ENCODE data around the gene SORCS1.

The SORCS1 gene

GRCh38 chr10:106593876-106594275, 570.6 kb downstream of the SORCS1 start:
- no peak for DNase-seq (ENCODE audit: low read depth)

DNA sequence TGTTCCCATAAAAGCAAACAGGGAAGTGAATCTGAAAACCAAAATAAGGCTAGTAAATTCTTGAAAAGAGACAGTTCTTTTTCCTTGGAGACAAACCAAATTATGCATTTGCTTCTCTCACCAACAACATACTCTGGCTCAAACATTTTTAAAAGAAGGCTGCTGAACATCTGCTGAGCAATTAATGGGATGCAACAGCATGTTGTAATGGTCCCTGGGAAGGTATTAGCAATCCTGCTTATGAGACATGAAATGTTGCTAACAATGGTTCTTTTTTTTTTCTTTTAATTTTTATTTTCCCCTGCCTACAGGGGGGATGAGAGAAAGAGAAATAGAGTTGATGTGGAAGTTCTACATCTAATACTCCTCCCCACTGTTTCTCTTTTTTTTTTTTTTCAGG, 572.1 kb downstream of the SORCS1 start:
- DNase-seq (ENCODE audit: low read depth), result no peak

DNA sequence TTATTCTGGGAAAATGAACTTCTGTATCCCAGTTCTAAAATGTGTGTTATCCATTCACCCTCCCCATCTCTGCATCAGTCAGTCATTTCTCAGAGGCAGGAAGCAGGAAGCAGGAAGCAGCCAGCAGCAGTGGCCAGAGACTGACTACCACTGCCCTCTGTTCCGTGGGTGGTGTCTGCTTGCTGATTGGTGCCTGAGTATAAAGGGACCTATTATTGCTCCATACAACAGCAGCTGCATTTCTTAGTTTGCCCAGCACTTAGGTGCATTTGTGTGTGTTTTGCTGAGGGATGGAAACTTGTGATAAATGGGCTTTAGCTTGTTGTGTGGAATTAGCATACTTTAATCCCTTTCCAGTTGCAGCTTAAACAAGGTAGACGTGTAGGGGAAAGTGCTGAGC, 582.2 kb downstream of the SORCS1 start:
- DNase-seq (ENCODE audit: low read depth), result no peak

DNA sequence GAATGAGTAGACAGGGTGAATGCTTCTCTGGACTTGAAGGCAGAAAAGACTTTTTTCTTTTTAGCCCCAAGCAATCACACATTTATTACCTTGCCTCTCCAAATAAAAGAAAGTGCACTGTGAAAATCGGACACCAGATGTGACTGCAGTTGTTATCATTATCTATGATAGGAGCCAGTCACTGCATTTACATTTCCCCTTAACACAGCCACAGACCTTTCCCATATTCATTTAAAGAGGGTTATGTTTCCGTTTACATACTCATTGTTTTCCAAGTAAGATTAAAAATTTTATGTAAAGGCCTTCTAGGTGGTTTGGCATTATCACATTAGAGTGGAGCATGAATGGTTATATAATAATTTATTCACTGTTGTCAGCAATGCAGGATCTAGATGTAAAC, 586.8 kb downstream of the SORCS1 start:
- DNase-seq (ENCODE audit: low read depth), result no peak

DNA sequence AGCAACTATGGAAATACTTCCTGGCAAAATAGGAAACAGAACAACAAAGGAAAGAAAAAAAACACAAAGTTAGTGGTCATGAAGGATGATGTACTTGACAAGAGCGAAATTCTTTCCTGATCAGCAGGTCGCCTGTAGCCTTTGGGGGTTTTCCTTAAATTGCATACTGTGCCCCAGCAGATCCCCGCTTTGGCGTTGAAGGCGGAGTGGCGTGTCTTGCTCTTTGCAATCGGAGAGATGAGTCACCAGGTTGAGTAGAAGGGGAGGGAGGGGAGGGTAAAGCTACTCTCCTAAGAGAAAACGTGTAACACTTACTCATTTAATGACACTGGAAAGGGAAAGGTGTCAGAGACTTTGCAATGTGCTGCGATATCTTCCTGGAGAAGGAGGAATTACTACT, 587.2 kb downstream of the SORCS1 start:
- DNase-seq (ENCODE audit: low read depth), result no peak

- no peak for DNase-seq (ENCODE audit: low read depth)
These were observed 588.0 kb downstream of the SORCS1 start for GRCh38 chr10:106576534-106576933.

DNA sequence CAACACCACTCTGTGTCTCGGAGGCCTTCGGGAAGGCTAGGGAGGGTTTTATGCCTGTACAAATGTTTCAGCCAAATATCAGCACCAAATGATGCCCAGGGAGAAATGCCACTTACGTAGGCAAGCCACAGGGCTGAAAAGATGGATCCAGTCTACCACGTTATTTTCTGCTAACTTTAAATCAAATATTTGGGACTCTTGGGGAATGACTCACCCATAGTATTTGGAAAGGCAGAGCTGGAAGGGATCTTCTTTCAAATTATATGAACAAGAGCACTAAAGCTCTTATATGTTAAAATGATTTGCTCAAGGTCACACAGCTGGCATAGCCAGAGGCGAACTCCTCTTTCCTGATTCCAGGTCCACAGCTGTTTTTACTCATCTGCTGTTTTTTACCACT, 591.4 kb downstream of the SORCS1 start:
- DNase-seq (ENCODE audit: low read depth), result no peak

DNA sequence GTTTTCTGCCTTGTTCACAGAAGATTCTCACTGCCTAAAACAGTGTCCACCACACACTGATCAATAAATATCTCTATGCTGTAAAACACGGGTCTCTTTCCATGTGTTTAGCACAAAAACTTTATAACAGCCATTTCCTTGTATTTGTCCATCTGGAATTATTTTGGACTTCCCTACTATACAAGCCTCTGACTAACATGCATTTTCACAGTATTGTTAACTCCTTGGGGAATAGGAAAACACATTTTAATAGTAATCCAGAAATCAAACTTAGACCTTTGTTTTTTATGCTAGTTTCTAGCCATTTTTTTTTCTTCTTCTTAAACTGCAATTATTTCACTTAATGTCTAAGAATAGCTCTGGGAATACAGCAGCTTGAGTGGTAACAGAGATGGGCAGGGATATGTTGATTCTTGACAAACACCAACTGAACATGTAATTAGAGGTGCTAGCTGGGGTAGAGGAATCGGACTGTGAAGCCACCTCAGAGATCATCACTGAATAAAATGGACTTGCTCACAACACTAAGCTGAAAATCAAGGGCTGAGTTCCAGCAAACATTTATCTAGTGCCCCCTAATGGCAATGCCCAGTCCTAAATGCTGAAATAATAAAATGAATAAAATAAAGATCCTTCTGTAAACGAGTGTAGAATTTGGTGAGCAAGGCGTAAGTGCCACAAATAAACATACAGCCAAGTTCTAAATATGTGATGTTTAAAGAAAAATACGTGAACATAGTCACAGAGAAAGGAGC, 593.1 kb downstream of the SORCS1 start:
- no peak for DNase-seq (ENCODE audit: low read depth)

DNA sequence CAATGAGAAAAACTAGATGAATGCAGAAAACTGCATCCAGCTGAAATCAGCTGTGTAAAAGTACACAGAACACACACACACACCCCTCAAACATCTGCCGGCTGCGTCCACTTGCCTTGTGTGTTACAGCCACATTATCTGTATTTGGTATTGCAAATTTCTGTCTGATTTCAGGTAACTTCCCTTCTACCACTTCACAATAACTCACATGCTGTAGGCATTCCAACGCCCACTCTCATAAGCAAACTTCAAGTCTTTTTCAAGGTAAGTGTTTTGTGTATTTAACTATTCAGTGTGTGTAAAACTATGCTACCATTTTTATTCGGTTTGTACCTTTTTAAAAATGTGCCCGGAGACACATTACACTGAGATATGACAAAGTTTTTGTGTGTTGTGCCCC, 594.2 kb downstream of the SORCS1 start:
- DNase-seq (ENCODE audit: low read depth), result no peak

DNA sequence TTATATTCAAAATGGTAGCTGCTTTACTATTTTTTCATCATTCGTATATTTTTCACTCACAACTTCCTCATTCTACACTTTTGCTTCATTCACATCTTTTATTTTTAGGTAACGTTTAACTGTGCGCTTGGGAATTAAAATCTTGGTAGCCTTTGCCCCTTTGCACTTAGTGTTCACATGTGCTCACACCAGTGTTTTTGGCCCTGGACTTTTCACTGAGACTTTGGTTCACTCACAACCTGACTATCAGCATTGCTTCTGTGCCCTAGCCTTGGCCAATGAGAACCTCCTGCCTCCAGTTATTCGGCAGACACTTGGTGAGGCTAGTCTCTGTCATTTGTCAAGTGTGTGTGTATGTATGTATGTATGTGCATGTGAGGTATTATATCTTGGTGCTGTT, 596.9 kb downstream of the SORCS1 start:
- no peak for DNase-seq (ENCODE audit: low read depth)

GRCh38 chr10:106566873-106567272, 597.6 kb downstream of the SORCS1 start:
- no peak for DNase-seq (ENCODE audit: low read depth)

DNA sequence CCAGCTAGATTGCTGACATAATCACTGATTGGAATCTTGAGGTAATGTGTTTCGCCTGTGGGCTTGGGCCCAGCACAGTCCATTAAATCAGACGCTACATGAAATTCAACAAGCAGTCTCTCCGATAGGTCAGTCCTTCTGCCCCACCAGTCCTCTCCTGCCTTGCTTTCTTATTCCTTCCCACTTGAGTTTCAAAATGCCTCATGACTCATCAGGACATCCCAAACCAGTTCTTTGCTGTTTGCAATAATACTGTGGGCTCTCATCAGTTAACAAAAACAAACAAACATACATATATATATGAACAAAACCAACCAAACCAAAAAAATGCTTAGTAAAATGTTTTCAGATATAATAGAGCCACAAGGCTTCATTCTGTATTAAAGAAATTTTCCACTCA, 599.0 kb downstream of the SORCS1 start:
- no peak for DNase-seq (ENCODE audit: low read depth)

GRCh38 chr10:106563384-106563783, 601.1 kb downstream of the SORCS1 start:
- DNase-seq (ENCODE audit: low read depth), result no peak

- DNase-seq (ENCODE audit: low read depth), result no peak
These were observed 603.4 kb downstream of the SORCS1 start for GRCh38 chr10:106560925-106561640.

DNA sequence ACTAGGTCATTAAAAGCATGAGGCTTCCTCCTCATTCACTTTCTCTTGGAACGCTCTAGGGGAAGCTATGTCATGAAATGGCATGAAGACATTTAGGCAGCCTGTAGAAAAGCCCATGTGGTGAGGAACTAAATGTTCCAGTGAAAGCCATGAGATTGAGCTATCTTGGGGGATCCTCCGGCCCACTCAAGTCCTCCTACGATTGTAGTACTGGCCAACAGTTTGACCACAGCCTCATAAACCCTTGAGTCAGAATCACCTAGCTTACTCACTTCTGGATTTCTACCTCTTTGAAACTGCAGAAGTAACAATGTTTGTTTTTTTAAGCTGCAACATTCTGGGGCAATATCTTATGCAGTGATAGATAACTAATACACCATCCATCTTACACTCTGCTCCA, 605.1 kb downstream of the SORCS1 start:
- no peak for DNase-seq (ENCODE audit: low read depth)

GRCh38 chr10:106557951-106558733, 606.4 kb downstream of the SORCS1 start:
- no peak for DNase-seq (ENCODE audit: low read depth)

DNA sequence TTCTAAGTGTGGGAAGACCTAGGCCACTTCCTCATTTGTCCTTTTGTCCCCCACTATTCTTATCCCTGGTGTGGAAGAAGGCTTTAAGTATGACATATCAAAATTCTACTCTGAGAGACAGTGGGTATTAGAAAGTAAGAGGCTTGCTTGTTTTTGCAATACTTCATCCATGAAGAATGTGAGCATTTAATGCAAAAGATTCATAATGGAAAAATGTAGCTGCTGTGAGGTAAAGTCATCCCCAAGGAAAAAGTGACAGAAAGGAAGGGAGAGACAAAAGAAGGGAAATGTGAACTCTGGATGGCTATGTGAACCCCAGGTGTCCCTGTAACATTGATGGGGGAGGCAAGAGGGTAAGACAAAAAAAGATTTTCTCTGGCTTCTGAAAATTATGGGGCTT, 607.5 kb downstream of the SORCS1 start:
- DNase-seq (ENCODE audit: low read depth), result no peak

DNA sequence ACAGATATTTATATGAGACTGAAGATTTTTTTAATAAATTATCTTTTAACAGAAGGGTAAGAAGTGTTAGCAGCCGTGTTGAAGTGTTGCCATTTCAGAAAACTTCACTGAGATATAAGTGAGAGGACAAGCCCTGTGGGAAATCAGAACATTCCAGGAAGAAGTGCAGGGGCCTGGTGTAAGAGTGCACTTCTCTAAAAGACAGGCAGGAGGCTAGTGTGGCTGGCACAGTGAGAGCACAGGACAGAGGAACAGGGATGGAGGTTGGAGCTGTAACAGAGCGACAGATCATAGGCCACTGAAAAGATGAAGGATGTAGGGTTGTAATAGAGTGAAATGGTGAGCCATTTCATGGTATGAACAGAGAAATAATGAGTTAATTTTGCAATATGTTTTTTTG, 608.9 kb downstream of the SORCS1 start:
- no peak for DNase-seq (ENCODE audit: low read depth)

- DNase-seq (ENCODE audit: low read depth), result no peak
These were observed 612.9 kb downstream of the SORCS1 start for GRCh38 chr10:106551501-106552062.

DNA sequence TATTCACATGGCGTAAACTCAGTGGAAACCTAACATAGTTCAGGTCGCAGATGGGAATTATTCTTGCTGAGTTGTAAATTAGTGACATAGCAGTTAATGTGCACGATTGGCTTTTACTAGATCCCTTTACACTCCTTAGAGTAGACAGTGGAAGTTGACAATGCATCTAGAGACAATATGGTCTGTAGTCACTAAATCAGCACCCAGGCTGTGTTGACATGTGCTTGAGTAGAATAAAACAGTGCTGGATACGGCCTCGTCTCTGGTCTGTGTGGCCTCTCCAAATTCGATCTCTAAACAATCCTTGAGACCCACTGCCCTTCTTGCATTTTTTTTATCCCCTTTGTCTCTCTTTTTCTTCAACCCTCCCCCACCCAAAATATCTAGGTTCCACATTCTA, 615.7 kb downstream of the SORCS1 start:
- DNase-seq (ENCODE audit: low read depth), result no peak

DNA sequence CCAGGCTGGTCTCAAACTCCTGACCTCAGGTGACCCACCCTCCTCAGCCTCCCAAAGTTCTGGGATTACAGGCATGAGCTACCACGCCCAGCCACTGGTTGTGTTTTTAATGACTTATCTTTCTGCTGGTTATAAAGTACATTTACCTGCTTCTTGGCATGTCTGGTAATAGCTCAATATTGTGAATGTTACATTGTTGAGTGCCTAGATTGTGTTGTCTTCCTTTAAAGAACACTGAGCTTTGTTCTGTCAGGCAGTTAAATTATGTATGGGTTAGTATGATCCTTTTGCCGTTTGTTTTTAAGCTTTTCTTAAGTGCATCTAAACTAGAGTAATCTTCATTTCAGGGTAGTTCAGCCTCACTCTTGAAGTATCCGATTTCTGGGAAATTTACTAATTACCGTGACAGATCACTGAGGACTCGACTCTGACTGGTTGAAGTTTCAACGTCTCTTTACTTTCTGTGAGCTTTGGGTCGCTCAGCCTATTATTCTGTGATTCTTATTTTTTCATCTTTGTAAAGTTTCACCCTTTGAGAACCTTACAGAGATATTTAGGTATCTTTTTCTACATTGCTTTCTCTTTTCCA, 617.4 kb downstream of the SORCS1 start:
- no peak for DNase-seq (ENCODE audit: low read depth)

DNA sequence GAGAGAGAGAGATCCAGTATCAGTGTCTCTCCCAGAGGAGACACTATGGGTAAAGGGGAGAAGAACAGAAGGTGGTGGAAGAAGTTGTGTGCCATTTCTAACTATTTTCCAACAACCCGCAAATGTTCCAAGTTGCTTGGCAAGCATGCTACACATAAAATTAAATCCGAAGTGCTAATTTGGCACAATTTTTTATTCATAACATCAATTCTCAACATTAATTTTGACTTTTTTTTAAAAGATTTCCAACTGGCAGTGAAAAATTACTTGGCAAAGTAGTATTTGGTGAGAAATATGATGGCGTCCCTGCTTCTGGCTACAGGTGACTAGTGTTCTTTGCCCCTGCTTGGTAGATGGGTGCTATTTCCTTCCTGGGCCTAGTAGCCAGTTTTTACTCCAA, 622.0 kb downstream of the SORCS1 start:
- DNase-seq (ENCODE audit: low read depth), result no peak
